ENCODE measurements around the gene ATP8B4.

- TF ChIP-seq CTCF (conservative IDR thresholded peaks at IDR 0.05) (no peak), EZH2 (IDR thresholded peaks at IDR 0.05; ENCODE audit: low read depth) (no peak)
Observed at GRCh38 chr15:50166216-50166615, 47.2 kb upstream of the ATP8B4 start.
